ENCODE measurements around the gene LRIG3. TPM values are rescaled to one million over a fixed set of nuclear protein-coding genes. Genes with fewer than 3 reads are reported as not detected.
"Not testable (repeated sequence)": the region's sequence is repeated elsewhere in the genome, so short reads cannot be mapped to it uniquely, and the experiment has no call there.

The LRIG3 gene
- total RNA-seq, 1 donor from 2014 or later, result 34.7 TPM

DNA sequence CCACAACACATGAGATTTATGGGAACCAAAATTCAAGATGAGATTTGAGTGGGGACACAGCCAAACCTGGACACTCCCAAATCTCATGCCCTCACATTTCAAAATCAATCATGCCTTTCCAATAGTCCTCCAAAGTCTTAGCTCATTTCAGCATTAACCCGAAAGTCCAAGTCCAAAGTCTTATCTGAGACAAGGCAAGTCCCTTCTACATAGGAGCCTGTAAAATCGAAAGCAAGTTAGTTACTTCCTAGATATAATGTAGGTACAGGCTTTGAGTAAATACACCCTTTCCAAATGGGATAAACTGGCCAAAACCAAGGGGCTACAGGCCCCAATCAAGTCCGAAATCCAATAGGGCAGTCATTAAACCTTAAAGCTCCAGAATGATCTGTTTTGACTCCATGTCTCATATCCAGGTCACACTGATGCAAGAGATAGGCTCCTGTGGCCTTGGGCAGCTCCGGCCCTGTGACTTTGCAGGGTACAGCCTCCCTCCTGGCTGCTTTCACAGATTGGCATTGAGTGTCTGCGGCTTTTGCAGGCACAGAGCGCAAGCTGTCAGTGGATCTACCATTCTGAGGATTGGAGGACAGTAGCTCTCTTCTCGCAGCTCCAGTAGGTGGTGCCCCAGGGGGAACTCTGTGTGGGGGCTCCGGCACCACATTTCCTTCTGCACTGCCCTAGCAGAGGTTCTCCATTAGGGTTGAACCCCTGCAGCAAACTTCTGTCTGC lies 60.1 kb downstream of the LRIG3 start:
- DNase-seq (ENCODE audit: extremely low read depth, low read depth, low spot score), result no peak

GRCh38 chr12:58858030-58858429 lies 62.3 kb downstream of the LRIG3 start:
- DNase-seq (ENCODE audit: extremely low read depth, low read depth, low spot score), result no peak

DNA sequence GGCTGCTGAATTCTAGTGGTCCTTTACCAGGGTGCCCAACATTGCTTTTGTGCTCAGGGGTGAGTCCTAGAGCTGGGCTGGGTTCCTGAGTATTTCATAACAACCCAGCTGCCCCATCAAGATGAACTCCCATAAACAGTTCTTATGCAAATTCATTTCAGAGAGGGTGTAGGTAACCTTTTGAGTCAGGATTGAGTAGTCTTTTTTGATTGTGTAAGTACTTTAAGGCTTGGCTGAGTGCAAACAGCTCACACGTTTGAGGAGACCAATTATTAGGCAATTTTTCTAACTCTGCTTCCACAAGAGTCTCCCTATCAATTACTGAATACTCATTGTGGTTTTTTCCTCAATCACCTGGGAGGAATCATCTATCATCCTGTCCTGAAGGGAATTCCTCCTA lies 63.1 kb downstream of the LRIG3 start:
- not testable (repeated sequence) for DNase-seq (ENCODE audit: extremely low read depth, low read depth, low spot score)

GRCh38 chr12:58855630-58856029 lies 64.7 kb downstream of the LRIG3 start:
- not testable (repeated sequence) for DNase-seq (ENCODE audit: extremely low read depth, low read depth, low spot score)

DNA sequence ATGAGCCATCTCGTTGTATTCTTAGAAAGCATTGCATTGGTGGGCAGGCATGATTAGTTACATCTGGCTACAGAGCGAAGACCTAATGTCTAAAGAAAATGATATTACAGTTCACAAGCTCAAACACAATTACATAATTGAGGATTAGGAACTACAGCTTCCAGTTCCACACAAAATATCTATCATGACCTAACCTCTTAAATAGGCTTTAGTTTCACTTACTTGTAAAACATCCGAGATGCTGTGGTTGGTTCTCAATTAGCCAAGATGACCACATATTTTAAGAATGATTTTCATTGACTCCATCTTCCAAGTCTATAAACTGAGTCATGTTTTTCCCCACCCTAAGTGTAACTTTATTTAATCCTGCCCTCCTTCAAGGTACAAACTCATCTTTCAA lies 69.5 kb downstream of the LRIG3 start:
- no peak for DNase-seq (ENCODE audit: extremely low read depth, low read depth, low spot score)

- no peak for DNase-seq (ENCODE audit: extremely low read depth, low read depth, low spot score)
Observed at GRCh38 chr12:58847901-58848600, 72.3 kb downstream of the LRIG3 start.

- DNase-seq (ENCODE audit: extremely low read depth, low read depth, low spot score), result no peak
Observed at GRCh38 chr12:58844161-58844560, 76.1 kb downstream of the LRIG3 start.

DNA sequence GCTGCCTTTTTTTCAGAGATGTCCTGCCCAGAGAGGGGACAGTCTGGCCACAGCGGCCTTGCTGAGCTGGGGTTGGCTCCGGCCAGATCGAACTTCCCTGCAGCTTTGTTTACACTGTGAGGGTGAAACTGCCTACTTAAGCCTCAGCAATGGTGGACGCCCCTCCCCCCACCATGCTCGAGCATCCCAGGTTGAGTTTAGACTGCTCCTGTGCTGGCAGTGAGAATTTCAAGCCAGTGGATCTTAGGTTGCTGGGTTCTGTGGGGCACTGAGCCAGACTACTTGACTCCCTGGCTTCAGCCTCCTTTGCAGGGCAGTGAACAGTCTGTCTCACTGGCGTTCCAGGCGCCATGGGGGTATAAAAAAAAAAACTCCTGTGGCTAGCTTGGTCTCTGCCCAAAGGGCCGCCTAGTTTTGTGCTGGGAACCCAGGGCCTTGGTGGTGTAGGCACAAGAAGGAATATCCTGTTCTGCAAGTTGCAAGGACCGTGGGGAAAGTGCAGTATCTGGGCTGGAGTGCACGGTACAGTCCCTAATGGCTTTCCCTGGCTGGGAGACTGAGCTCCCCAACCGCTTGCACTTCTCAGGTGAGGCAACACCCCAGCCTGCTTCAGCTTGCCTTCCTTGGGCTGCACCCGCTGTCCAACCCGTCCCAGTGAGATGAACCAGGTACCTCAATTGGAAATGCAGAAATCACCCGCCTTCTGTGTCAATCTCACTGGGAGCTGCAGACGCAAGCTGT lies 79.1 kb downstream of the LRIG3 start:
- DNase-seq (ENCODE audit: extremely low read depth, low read depth, low spot score), result no peak

- no peak for DNase-seq (ENCODE audit: extremely low read depth, low read depth, low spot score)
Observed at GRCh38 chr12:58833853-58834252, 86.5 kb downstream of the LRIG3 start.

GRCh38 chr12:58832920-58833319 lies 87.4 kb downstream of the LRIG3 start:
- no peak for DNase-seq (ENCODE audit: extremely low read depth, low read depth, low spot score)

Data from glomerular endothelial cell (primary cell).